Measurements from ENCODE around the gene TSPAN17.

DNA sequence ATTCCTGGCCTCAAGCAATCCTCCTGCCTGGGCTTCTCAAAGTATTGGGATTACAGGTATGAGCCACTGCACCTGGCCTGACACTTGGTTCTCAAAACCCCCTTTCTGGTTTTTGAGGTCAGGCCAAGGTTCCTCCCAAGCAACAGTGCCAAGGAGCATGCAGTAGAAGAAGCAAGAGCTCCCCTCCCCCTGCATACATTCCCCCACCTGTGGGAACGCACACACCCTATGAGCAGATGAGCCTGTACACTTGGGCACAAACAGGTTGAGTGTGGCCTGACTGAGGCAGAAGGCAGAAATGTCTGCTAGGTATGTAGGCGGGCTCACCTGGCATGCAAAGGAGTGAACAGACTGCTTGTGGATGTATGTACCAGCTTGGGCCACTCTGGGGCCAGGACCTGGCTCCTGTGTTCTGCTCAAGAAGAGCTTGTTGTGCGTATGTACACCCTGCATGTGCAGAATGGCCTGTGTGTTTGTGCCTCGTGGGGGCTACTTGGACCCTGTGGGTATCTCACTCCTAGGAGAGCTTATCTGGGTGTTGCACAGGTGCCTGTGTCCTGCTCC lies 39.1 kb upstream of the TSPAN17 start:
- no peak for TF ChIP-seq CTCF (IDR thresholded peaks at IDR 0.05)
- TF ChIP-seq POLR2A (IDR thresholded peaks at IDR 0.05), result no peak

Measured in right lobe of liver (tissue), 4 donors.